Measurements from ENCODE around the gene KCNK10. TPM values are rescaled to one million over a fixed set of nuclear protein-coding genes. Genes with fewer than 3 reads are reported as not detected.

The KCNK10 gene
- total and polyA plus RNA-seq, 2 donors from 2014 or later: 0.54 to 1.1 TPM

DNA sequence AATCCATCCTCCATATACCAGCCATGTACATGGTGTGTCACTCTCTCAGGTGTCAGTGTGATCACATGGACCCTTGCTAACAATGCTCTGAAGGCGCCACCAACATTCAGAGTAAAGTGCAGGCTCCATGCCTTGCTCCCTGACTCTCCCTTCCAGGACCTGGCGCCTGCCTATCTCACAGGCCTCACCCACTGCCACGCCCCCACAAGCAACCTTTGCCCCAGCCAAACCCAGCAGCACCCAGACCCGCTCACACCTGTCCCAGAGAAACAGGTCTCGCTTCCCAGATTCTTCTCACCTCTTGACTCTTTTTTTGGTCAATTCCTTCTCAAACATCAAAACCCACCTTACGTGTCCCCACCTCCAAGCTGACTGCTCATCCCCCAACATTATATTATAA lies 52.3 kb downstream of the KCNK10 start:
- H3K36me3 ChIP-seq (ENCODE audit: control insufficient read depth in 2 of 3, insufficient read depth in 3 of 3, low read length in 3 of 3): no peaks in the 10 kb centered on the region
- FAIRE-seq (no peak), DNase-seq (no peak)
- H3K9ac ChIP-seq (ENCODE audit: low read length in 3 of 3): no peak overlapping the region
- intact Hi-C loops (cut with DNase I): no loop called here
- peak overlapping the region in 2 of 3 donors; percentile 13 to 43 for H3K4me3 ChIP-seq (ENCODE audit: low read length in 3 of 3)
- H3K9me3 ChIP-seq (ENCODE audit: control insufficient read depth in 2 of 3, insufficient read depth in 1 of 3, low read length in 3 of 3): no peaks in the 10 kb centered on the region
- H3K27me3 ChIP-seq (ENCODE audit: control insufficient read depth, insufficient read depth, low read length): no peaks in the 10 kb centered on the region
- peak overlapping the region in 1 of 2 donors; percentile 33 for H3K27ac ChIP-seq (ENCODE audit: low read depth in 2 of 2, low read length in 2 of 2)
- peaks cover 0 to 5% (median 4%) of the 10 kb centered on the region in 3 donors for H3K4me1 ChIP-seq (ENCODE audit: control insufficient read depth in 2 of 3, insufficient read depth in 2 of 3, low read depth in 1 of 3, low read length in 3 of 3)
- TF ChIP-seq, protein P1, sequence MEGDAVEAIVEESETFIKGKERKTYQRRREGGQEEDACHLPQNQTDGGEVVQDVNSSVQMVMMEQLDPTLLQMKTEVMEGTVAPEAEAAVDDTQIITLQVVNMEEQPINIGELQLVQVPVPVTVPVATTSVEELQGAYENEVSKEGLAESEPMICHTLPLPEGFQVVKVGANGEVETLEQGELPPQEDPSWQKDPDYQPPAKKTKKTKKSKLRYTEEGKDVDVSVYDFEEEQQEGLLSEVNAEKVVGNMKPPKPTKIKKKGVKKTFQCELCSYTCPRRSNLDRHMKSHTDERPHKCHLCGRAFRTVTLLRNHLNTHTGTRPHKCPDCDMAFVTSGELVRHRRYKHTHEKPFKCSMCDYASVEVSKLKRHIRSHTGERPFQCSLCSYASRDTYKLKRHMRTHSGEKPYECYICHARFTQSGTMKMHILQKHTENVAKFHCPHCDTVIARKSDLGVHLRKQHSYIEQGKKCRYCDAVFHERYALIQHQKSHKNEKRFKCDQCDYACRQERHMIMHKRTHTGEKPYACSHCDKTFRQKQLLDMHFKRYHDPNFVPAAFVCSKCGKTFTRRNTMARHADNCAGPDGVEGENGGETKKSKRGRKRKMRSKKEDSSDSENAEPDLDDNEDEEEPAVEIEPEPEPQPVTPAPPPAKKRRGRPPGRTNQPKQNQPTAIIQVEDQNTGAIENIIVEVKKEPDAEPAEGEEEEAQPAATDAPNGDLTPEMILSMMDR (IDR thresholded peaks at IDR 0.05; ENCODE audit: borderline replicate concordance, extremely low read depth, insufficient read depth): no peak

DNA sequence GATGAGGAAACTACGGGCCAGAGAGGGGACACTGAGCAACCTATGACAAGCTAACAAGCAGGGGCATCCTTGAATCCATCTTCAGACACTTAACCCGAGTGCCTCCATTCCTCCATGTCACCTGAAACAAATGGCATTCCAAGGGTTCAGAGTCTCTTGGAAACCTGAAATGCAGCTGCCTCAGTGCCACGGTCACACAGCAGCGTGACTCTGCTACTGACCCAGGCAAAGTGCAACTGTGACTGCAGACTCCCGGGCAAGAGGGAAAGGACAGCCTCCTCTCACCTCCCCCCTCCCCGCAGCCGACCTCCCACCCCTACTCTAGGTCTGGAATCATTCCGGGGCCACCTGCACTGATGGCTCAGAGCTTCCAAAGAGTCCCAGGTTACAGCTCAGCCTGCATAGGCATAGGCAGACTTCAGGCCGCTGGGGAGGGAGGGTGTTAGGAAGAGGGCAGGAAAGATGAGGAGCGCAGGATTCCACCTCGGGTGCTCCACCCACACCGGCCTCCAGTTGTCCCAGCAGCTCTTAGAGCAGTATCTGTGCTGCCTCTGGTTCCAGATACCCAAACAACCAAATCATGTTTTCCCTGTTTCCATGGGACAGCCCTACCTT lies 53.2 kb downstream of the KCNK10 start:
- Histone ChIP-seq H3K4me3 (ENCODE audit: low read length in 3 of 3) (peak overlapping the region in 1 of 3 donors; percentile 43), H3K4me1 (ENCODE audit: control insufficient read depth in 2 of 3, insufficient read depth in 2 of 3, low read depth in 1 of 3, low read length in 3 of 3) (peaks cover 0 to 5% (median 4%) of the 10 kb centered on the region in 3 donors), H3K9me3 (ENCODE audit: control insufficient read depth in 2 of 3, insufficient read depth in 1 of 3, low read length in 3 of 3) (no peaks in the 10 kb centered on the region), H3K9ac (ENCODE audit: low read length in 3 of 3) (no peak overlapping the region), H3K27me3 (ENCODE audit: control insufficient read depth, insufficient read depth, low read length) (no peaks in the 10 kb centered on the region), H3K27ac (ENCODE audit: low read depth in 2 of 2, low read length in 2 of 2) (no peak overlapping the region), H3K36me3 (ENCODE audit: control insufficient read depth in 2 of 3, insufficient read depth in 3 of 3, low read length in 3 of 3) (no peaks in the 10 kb centered on the region)
- DNase-seq (peak in 1 of 5 donors; percentile 65), FAIRE-seq (no peak)
- TF ChIP-seq, protein P1 (IDR thresholded peaks at IDR 0.05; ENCODE audit: borderline replicate concordance, extremely low read depth, insufficient read depth): no peak
- intact Hi-C loops (cut with DNase I): no loop called here

DNA sequence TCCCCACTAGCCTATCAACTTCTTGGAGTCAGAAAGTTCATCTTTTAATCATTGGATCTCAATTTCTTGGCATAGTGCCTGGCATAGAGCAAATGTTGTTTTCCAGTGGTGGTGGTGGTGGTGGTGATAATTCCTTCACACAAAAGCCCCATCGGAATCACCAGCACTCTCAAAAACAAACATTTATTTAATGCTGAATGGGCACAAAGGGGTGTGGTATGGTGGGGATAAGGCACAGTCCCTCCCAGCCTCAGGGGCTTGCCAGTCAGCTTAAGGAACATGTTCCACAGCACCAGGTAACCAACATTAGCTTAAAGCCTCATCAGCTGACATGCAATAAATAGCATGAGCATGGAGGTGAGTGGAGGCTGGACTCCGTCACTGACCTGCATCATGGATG lies 56.6 kb downstream of the KCNK10 start:
- H3K9ac ChIP-seq (ENCODE audit: low read length in 3 of 3): no peak overlapping the region
- no peak overlapping the region for H3K4me3 ChIP-seq (ENCODE audit: low read length in 3 of 3)
- DNase-seq (no peak), FAIRE-seq (no peak)
- no peaks in the 10 kb centered on the region for H3K9me3 ChIP-seq (ENCODE audit: control insufficient read depth in 2 of 3, insufficient read depth in 1 of 3, low read length in 3 of 3)
- TF ChIP-seq, protein P1 (IDR thresholded peaks at IDR 0.05; ENCODE audit: borderline replicate concordance, extremely low read depth, insufficient read depth): no peak
- peaks cover 0 to 5% (median 4%) of the 10 kb centered on the region in 3 donors for H3K4me1 ChIP-seq (ENCODE audit: control insufficient read depth in 2 of 3, insufficient read depth in 2 of 3, low read depth in 1 of 3, low read length in 3 of 3)
- no peak overlapping the region for H3K27ac ChIP-seq (ENCODE audit: low read depth in 2 of 2, low read length in 2 of 2)
- intact Hi-C loops (cut with DNase I): no loop called here
- no peaks in the 10 kb centered on the region for H3K36me3 ChIP-seq (ENCODE audit: control insufficient read depth in 2 of 3, insufficient read depth in 3 of 3, low read length in 3 of 3)
- no peaks in the 10 kb centered on the region for H3K27me3 ChIP-seq (ENCODE audit: control insufficient read depth, insufficient read depth, low read length)

Measured in kidney (tissue), 14 donors.